GM19025 (cell line): ENCODE data around the gene CRIP2.
A peak's percentile ranks its signal among the peaks of the same experiment; 100 is the strongest.

Experiments used
- ATAC-seq: cut with Tn5 transposase; IDR thresholded peaks from one replicate; pipeline ENCODE4 v1.9.1; 2021; ENCODE audit warnings: mild to moderate bottlenecking, low read depth, moderate library complexity; ENCODE audit not compliant: unreplicated experiment

Gene CRIP2

DNA sequence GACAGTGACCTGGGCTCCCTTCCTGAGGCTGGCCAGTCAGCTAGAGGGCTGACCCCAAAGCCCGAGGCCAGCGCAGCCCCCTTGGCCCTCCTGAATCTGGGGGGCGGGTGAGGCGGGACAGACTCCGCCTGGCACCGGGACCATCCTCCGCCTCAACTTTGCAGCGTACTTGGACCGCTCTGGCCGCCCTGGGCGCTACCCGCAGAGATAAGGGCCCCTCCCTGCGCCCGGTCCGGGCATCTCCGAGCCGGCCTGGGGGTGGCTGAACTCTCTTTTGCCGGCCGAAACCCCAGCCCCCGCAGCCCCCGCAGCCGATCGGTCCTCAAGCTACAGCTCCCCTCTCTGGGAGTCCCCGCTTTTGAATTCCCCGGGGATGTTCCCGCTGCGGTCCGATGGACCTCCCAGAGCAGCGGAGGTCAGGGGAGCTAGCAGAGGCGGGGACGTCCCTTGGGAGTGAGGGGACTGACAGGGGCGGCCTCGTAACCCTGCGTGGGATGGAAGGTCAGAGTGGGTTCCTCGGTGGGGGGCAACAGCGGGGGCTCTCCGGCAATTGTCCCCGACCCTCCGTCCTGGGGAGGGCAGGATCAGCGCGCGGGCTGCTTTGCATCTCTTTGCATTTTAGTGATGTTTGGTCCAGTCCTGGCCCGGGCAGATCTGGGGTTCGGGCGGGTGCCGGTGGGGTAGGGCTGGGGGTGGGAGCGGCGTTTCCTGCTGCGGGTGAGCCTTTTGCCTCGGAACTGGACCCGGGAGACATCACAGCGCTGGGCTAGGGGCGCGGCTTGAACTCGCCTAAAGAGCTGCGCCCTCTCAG lies 11.7 kb downstream of the CRIP2 start, which contains the start of gene CRIP1:
Gene CRIP1, plus strand, starts transcription at position 724 of the 811 bp plus-strand sequence. CDS start 374 bp downstream, outside the sequence.
- no peak for ATAC-seq

DNA sequence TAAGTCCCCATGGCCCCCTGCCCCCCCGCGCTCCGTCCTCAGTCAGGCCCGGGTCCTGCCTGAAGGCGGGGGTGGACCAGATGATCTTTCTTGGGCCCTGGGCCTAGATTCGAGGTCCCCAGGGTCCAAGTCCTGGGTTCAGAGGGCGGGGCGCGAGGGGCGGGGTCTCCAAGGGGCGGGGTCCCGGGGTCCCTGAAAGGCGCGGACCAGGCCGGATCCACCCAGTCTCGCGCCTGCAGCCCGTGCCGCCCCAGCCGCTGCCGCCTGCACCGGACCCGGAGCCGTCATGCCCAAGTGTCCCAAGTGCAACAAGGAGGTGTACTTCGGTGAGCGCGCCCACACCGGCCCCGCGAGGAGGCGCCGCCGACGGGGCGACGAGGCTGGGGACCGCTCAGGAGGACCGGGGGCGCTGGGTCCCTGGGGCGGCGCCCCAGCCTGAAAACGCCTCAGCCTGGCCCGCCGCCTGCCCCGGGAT lies 12.4 kb downstream of the CRIP2 start:
- ATAC-seq, result no peak

DNA sequence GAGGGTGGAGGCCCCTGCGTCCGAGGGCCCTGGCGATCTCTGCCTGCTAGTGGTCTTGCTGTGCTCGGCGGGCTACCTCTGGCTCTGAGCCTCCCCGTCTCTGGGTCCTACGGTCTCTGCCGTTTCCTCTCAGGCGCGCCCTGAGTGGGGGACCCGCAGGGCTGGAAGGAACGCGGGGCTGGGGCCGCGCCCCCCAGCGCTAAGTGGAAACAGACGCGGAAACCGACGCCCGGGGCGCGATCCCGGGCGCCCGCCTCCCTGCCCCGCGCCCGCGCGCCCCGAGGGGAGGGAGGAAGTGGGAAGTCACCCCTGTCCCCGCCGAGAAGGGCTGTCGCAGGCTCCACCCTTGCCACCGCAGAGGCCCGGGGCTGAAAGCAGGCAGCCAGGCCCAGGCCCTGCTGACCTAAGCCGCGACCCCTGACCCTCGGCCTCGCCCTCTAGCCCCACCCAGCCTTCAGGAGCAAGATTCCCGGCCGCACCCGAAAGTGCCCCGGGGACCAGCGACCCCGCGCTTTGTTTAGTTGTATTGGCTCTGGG lies 12.9 kb downstream of the CRIP2 start:
- ATAC-seq, result no peak

DNA sequence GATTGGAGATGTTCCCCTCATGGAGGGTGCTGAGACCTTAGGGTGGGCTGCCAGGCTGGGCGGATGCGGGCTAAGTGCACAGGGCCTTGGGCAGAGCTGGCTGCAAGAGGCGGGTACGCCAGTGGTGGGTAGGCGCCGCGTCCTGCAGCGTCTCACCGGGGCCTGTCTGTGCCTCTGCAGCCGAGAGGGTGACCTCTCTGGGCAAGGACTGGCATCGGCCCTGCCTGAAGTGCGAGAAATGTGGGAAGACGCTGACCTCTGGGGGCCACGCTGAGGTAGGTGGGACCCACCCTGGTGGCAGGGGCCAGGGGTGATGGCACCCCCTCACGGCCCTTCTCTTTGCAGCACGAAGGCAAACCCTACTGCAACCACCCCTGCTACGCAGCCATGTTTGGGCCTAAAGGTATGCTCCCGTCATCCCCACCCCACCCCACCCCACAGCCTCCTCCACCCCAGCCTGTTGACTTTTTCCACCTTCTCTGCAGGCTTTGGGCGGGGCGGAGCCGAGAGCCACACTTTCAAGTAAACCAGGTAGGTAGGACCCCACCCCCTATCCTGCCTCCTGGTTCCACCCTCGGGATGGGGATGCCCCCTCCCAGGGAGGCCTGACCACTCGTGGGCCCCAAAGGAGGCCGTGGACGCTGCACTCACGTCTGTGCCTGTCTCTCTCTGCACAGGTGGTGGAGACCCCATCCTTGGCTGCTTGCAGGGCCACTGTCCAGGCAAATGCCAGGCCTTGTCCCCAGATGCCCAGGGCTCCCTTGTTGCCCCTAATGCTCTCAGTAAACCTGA lies 13.6 kb downstream of the CRIP2 start:
- no peak for ATAC-seq

DNA sequence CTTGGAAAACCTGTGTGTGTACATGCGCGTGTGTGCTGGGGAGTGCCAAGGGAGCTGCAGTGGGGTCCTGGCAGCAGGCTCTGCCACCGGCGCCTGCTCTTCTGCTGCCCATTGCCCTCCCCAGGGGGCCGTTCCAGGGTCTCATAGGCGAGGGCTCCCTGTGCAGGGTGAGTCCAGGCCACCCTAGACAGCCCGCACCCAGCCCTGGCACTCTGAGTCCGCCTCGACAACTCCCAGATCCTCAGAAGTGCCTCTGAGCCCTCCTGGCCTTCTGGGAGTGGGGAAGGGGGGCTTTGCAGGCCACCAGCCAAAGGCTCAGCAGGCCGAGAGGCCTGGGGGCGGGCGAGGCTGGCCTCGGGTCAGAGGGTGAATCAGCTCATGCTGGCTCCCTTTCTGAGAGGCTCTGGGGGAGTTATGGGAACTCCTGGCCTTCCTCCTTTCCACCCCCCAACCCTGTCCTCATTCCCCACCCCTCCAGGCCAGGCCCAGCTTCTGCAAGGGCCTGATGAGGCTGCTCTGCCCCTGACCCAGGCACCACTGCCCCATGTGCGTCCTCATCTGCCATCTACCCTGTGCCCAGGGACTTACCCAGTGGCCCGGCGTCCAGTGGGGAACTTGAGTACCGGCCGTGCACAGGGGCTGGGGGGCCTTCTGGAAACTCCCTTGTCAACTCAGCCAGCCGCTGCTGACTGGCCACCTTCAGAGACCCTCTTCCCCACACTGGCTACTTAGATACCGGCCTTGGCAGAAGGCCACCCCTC lies 14.3 kb downstream of the CRIP2 start:
- no peak for ATAC-seq

DNA sequence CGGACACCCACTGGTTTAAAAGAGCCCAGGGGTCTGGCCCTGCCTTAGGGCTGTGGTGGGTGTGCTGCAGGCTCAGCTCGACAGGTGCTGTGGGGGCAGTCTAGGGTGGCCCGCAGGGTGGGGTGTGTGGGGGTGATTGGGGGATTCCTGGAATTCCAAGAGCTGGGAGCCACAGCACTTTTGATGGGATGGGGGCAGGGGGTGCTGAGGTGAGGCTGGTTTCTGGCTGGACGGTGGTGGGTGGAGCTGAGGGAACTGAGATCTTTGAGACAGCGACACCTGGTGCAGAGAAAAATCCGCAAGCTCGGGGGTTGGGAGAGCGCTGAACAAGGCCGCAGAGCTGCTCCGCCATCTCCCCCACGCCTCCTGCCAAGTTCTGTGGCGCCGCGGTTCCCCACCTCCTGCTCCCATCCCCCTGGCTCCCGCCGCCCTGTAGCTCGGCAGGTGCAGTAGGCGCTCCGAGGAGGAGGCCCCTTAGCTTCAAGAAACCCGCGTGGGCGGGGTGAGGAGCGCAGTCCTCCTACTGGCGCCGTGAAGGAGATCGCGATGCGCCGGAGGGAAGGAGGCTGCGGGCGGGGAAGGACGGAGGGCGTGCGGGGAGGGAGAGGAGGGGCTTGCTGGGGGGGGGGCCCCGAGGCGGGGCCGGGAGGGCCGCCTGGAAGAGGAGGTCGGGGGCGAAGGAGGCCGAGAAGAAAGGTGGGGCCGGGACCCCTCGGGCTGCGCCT lies 15.1 kb downstream of the CRIP2 start:
- no peak for ATAC-seq

DNA sequence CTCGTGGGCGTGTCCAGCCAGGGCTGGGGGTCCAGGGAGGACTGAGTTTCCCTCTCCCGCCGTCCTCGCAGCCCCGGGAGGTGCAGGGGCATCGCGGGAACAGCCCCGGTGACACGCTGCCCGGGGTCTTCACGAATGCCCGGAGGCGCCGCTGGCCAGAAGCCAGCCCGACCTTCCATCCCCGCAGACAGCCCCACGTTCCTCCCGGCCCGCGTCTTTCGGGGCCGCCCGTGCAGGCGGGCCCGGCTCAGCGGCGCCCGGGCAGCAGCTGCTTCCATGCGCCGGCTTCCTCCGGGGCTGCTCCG lies 15.6 kb downstream of the CRIP2 start:
- ATAC-seq, result peak; percentile 0

DNA sequence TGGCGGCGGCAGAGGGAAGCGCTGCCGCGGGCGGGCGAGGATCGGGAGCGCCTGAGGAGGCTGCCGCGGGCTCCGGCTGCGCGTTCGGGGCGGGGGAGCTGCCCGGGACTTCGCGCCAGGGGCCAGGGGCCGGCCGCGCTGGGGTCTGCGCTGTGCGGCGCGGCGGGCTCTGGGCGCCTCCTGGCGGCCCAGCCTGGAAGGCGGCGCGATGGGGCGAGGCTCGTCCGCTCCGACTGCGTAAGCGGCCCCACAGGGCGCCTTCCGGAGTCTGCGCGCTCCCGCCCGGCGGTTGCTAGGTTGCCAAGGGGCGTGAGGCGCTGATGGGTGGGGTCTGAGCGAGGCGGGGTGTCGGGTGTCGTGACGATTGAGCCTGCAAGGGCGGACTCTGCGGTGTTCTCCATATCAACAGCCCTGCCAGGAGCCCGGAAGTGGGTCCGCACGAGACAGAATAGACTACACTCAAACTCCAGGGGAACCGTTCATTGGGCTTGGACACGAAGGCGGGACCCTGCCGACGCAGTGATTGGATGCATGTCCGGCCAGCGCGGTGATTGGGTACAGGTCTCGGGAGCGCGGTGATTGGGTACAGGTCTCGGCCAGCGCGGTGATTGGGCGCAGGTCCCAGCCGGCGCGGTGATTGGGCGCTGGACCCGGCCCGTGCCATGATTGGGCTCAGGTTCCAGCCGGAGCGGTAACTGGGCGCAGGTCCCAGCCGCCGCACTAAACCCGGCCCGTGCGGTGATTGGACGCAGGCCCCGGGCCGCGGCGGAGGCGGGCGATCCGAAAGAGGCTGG lies 16.1 kb downstream of the CRIP2 start, which contains the start of gene TEDC1:
Gene TEDC1, plus strand, starts transcription at position 675 of the 794 bp plus-strand sequence. CDS start 130 bp downstream, outside the sequence.
- ATAC-seq, result peak; percentile 66

DNA sequence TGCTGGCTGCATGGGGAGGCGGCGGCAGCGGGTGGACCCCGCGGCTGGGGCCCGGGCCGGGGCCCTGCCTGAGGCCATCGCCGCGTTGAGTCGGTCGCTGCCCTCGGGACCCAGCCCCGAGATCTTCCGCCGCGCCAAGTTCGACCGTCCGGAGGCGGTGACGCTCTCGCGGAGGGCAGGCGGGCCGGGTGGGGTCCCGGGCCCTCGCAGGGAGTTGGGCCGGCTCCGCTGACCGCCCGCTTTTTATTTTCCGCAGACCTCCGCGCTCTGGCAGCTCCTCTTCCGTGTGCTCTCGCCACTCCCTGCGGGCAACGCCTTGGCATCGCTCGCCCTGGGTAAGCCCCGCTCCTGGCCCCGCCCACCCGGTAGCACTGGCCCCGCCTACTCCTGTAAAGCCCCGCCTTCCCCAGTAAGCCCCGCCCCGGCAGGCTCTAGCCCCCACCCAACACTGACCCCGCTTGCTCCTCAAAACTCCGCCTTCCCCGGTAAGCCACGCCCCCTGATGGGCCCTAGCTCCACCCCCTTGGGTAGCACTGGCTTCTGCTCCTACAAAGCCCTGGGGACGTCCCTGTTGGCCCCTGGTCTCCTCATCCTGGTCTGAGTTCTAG lies 16.8 kb downstream of the CRIP2 start:
- ATAC-seq, result no peak

DNA sequence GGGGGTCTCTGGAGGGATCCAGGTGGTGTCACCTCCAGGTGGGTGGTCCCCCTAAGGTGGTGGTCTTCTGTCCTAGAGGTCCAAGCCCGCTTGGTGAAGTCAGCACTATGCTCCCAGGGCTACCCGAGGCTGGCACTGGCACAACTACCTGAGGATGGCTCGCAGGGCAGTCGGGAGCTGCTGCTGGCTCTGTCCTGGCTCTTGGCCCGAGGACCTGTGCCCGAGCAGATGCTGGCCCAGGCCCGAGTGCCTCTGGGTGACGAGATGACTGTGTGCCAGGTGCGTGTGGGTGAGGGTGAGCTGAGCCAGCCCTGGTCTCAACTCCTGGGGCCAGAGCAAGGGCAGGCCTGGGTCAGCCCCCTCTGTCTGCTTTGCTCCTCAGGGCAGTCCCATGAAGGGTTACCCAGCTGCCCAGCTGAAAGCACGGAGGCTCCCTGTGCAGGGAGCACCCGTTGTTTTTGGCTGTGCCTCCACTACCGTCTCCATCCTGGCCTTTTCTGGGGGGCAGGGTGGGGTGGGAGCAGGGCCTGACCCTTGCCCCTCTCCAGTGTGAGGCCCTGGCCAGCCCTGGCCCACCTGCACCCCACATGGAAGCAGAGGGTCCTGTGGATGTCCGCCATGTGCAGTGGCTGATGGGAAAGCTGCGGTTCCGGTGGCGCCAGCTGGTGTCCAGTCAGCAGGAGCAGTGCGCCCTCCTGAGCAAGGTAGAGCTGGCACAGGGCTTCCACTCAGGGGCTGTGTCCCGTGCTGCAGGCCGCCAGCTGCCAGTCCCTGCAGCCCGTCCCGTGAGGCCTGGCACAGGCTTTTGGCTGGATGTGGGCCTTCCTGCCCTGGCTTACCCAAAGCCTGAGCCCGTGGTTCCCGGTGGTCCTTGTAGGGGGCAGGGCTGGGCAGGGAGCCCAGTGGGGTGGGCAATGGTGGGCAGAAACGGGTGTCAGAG lies 17.7 kb downstream of the CRIP2 start:
- ATAC-seq, result no peak

DNA sequence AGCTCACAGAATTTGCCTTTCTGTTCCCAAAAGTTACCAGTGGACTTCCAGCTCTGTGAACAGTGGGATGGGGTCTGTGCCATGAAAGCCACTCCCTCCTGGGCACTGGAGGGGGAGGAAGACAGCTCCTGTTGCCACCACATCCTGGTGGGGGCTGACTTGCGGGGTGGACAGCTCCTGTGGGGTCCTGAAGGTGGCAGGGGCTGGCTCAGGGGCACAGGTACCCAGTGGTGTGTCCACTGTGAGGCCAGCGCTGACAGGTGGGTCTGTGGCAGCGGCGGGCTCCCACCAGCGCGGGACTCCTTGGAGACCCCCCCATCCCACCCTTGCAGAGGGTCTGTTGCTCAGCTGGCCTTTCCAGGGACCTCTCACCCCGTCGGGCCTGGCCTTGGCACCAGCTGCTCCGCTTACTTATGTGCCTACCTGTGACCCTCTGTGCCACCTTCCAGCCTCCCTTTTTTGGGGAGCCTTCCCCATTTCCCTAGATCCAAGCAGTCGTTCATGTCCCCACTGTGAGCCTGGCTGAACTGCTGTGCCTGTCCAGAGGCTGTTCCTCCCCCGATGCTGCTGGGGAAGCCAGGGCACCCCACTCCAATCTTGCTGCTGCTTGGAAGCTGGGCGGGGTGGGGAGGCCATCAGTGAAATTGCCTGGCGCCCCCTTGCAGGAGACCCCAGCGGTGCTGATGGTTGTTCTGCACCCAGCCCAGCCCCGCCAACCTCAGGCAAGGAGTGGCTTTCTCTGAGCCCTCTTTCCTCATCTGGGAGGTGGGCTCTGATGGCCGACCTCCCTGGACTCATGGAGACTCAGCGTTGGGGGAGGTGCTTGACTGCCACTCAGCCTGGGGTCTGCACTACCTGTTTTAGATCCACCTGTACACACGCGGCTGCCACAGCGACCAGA lies 18.6 kb downstream of the CRIP2 start:
- no peak for ATAC-seq

DNA sequence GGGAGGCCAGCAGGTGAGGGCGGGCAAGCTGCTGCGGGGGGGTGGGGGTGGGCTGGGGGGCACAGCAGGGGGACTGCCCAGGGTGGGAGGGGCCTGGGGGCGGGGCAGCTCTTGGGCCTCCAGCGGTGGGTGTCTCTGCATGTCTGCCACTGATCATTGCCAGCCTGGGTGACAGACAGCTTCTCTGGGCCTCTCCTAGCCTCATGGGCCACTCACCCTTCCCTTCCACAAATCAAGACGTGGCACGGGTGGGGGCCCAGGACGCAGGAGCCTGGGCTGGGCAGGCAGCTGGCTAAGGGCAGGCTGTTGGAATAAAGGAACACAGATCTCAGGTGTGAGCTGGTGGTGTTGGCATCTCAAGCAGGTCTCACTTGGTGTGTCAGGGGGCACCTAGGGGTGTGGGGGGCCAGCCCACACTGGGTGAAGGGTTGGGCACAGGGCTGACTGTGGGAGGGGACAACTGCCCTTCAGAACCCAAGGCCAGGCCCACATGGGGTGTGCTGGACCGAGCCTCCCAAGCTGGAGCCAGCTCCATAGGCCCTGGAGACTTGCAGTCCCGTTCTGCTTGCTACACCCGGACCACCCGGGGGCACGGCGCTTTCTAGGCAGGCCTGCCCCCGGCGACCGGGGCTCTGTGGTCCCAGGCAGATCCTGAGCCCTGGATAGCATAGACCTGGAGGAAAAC lies 19.4 kb downstream of the CRIP2 start:
- no peak for ATAC-seq

DNA sequence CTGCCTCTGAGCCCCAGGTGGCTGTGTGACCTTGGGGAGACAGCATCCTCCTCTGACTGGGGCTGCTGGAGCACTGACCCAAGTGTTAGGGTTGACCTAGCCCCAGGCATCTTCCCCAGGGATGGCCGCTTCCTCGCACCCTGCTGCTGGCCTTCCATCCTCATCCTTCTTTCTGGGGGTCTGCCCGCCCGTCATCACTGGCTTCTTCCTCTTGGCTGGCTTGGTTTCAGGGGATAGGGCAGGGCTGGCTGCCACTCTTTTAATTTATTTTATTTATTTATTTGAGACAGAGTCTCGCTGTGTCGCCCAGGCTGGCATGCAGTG lies 19.9 kb downstream of the CRIP2 start:
- no peak for ATAC-seq

DNA sequence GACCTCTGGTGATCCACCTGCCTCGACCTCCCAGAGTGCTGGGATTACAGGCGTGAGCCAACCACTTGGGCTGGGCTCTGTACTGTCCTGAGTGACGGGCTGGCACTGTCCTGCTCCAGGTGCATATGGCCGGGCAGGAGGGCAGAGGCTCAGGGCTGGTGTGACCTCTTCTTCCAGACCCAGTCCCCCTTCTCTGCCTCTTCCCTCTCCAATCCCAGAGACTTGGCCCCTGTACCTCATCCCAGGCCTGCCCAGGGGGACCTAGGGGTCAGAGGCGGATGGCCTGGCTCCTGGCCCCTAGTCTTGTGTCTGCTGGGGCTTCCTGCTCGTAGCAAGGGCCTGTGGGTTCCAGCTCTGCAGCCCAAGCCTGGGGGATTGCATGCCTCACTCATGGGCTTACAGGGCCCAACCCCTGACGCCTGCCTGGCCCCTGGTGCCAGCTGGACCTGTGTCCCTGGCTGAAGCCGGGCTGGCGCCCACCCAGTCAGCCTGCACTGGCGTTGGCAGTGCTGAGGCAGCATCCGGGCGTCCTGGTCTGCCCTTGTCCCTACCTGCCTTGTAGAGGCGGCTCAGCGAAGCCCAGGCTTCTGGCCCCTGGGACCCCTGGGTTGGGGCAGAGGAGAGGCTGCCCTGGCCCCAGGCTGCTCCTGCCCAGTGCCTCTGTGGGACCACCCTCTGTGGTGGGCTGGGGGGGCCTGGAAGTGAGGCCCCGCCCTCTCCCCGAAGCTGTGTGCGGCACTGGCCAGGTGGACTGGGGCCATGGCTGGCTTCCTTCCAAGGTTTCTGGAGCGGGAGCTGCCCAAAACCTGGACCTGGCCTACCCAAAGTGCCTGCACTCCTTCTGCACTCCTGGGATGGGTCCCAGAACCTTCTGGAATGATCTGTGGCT lies 20.7 kb downstream of the CRIP2 start:
- ATAC-seq, result no peak
